Activated naive CD4-positive, alpha-beta T cell treated with anti-CD3 and anti-CD28 coated beads, Interleukin-2, amount 50 U/mL, for 16 hours (primary cell): ENCODE results near the gene RAB31.

Source experiments
- DNase-seq: peaks from one replicate; pipeline ENCODE4 v3.0.0-alpha.2; 2020

The RAB31 gene

GRCh38 chr18:9739516-9739915 lies 31.4 kb downstream of the RAB31 start:
- no peak for DNase-seq

GRCh38 chr18:9740071-9740470 lies 32.0 kb downstream of the RAB31 start:
- no peak for DNase-seq

GRCh38 chr18:9741406-9741792 lies 33.3 kb downstream of the RAB31 start:
- DNase-seq, result no peak

GRCh38 chr18:9741793-9742523 lies 33.9 kb downstream of the RAB31 start:
- DNase-seq, result no peak

- no peak for DNase-seq
Observed at GRCh38 chr18:9742524-9743131, 34.5 kb downstream of the RAB31 start.

- DNase-seq, result no peak
Observed at GRCh38 chr18:9743200-9744016, 35.3 kb downstream of the RAB31 start.

GRCh38 chr18:9746958-9747357 lies 38.9 kb downstream of the RAB31 start:
- no peak for DNase-seq

- DNase-seq, result no peak
Observed at GRCh38 chr18:9749611-9750010, 41.5 kb downstream of the RAB31 start.

- DNase-seq, result no peak
Observed at GRCh38 chr18:9750112-9750511, 42.0 kb downstream of the RAB31 start.

GRCh38 chr18:9750606-9751304 lies 42.7 kb downstream of the RAB31 start:
- DNase-seq, result no peak

- DNase-seq, result no peak
Observed at GRCh38 chr18:9751371-9752031, 43.4 kb downstream of the RAB31 start.

- no peak for DNase-seq
Observed at GRCh38 chr18:9753846-9754245, 45.7 kb downstream of the RAB31 start.

GRCh38 chr18:9755110-9755509 lies 47.0 kb downstream of the RAB31 start:
- no peak for DNase-seq

- DNase-seq, result no peak
Observed at GRCh38 chr18:9755615-9756014, 47.5 kb downstream of the RAB31 start.

- DNase-seq, result no peak
Observed at GRCh38 chr18:9756271-9756932, 48.3 kb downstream of the RAB31 start.

- DNase-seq, result no peak
Observed at GRCh38 chr18:9756933-9757470, 48.9 kb downstream of the RAB31 start.

GRCh38 chr18:9757827-9758621 lies 49.9 kb downstream of the RAB31 start:
- DNase-seq, result no peak

GRCh38 chr18:9758624-9759075 lies 50.5 kb downstream of the RAB31 start:
- DNase-seq, result no peak

- DNase-seq, result no peak
Observed at GRCh38 chr18:9760641-9761040, 52.5 kb downstream of the RAB31 start.

GRCh38 chr18:9762526-9762925 lies 54.4 kb downstream of the RAB31 start:
- no peak for DNase-seq

GRCh38 chr18:9763157-9763556 lies 55.1 kb downstream of the RAB31 start:
- DNase-seq, result no peak
